Measurements from ENCODE around the gene R3HCC1L.
"Not testable (repeated sequence)": the region's sequence is repeated elsewhere in the genome, so short reads cannot be mapped to it uniquely, and the experiment has no call there.

R3HCC1L gene

DNA sequence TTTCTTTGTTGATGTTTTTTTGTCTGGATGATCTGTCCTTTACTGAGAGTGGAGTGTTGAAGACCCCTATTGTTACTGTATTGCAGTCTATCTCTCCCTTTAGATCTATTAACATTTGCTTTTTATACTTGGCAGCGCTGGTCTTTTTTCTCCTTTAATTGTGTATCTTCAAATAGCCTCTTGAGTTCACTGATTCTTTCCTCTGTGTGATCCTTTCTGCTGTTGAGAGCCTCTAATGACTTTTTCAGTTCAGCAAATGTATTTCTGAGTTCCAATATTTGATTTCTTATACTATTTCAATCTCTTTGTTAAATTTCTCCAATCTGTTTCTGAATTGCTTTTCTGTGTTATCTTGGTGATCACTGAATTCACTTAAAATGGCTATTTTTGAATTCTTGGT is 15.4 kb downstream of the R3HCC1L start:
- Histone ChIP-seq H3K9me2 (replicated peaks; ENCODE audit: low read depth, low read length) (no peaks in the 10 kb centered on the region), H3K27me3 (ENCODE audit: insufficient read depth, low read length, poor library complexity, severe bottlenecking) (no peaks in the 10 kb centered on the region), H3K4me2 (ENCODE audit: low read depth, low read length, poor library complexity, severe bottlenecking) (no peak overlapping the region), H4K20me1 (ENCODE audit: insufficient read depth, low read length, poor library complexity, severe bottlenecking) (peaks cover 10% of the 10 kb centered on the region), H3F3A (ENCODE audit: low read depth) (no peaks in the 10 kb centered on the region), H3K4me1 (ENCODE audit: insufficient read depth, low read length, poor library complexity, severe bottlenecking) (no peaks in the 10 kb centered on the region), H3K79me2 (ENCODE audit: insufficient read depth, low read length) (peaks cover 82% of the 10 kb centered on the region), H3K36me3 (ENCODE audit: insufficient read depth, low read length) (peaks cover 8% of the 10 kb centered on the region; the same call in 1 of the 2 replicates), H3K4me3 (ENCODE audit: low read length, poor library complexity, severe bottlenecking) (no peak overlapping the region), H3K9me3 (ENCODE audit: insufficient read depth, low read depth, low read length) (peaks cover 13% of the 10 kb centered on the region), H2AFZ (ENCODE audit: low read length) (no peak overlapping the region), H3K9ac (ENCODE audit: low read depth, low read length, poor library complexity, severe bottlenecking) (no peak overlapping the region)
- TF ChIP-seq, protein P1, sequence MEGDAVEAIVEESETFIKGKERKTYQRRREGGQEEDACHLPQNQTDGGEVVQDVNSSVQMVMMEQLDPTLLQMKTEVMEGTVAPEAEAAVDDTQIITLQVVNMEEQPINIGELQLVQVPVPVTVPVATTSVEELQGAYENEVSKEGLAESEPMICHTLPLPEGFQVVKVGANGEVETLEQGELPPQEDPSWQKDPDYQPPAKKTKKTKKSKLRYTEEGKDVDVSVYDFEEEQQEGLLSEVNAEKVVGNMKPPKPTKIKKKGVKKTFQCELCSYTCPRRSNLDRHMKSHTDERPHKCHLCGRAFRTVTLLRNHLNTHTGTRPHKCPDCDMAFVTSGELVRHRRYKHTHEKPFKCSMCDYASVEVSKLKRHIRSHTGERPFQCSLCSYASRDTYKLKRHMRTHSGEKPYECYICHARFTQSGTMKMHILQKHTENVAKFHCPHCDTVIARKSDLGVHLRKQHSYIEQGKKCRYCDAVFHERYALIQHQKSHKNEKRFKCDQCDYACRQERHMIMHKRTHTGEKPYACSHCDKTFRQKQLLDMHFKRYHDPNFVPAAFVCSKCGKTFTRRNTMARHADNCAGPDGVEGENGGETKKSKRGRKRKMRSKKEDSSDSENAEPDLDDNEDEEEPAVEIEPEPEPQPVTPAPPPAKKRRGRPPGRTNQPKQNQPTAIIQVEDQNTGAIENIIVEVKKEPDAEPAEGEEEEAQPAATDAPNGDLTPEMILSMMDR (conservative IDR thresholded peaks at IDR 0.05; ENCODE audit: low read length): no peak
- no peak for TF ChIP-seq EZH2phosphoT487 (IDR thresholded peaks at IDR 0.05; ENCODE audit: borderline replicate concordance)

DNA sequence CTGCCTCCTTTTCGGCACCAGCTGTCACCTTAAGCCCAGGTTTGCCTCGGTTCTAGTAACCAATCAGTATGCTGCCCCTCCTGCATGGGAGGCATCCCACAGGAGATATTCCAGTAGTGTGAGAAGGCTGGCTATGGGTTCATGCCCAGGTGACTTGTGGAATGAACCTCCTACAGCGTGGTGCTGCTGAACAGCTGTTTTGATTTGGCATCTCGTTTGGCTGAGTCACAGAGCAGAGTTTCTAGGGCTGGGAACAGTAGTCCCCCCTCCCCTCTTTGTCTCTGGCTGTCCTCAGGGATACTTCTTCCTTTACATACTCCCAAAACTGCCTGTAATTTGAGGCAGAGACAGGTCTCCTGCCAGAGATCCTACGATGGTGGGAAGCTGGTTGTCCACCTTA is 16.1 kb downstream of the R3HCC1L start:
- TF ChIP-seq, protein P1 (conservative IDR thresholded peaks at IDR 0.05; ENCODE audit: low read length): no peak
- no peak for TF ChIP-seq EZH2phosphoT487 (IDR thresholded peaks at IDR 0.05; ENCODE audit: borderline replicate concordance)
- no peak overlapping the region for H2AFZ ChIP-seq (ENCODE audit: low read length)
- H3K79me2 ChIP-seq (ENCODE audit: insufficient read depth, low read length): peaks cover 79% of the 10 kb centered on the region
- H3K4me1 ChIP-seq (ENCODE audit: insufficient read depth, low read length, poor library complexity, severe bottlenecking): no peaks in the 10 kb centered on the region
- H3F3A ChIP-seq (ENCODE audit: low read depth): no peaks in the 10 kb centered on the region
- peaks cover 8% of the 10 kb centered on the region; the same call in 1 of the 2 replicates for H3K36me3 ChIP-seq (ENCODE audit: insufficient read depth, low read length)
- peaks cover 10% of the 10 kb centered on the region for H4K20me1 ChIP-seq (ENCODE audit: insufficient read depth, low read length, poor library complexity, severe bottlenecking)
- no peak overlapping the region for H3K4me2 ChIP-seq (ENCODE audit: low read depth, low read length, poor library complexity, severe bottlenecking)
- H3K9me3 ChIP-seq (ENCODE audit: insufficient read depth, low read depth, low read length): peaks cover 13% of the 10 kb centered on the region
- no peaks in the 10 kb centered on the region for H3K9me2 ChIP-seq (replicated peaks; ENCODE audit: low read depth, low read length)
- H3K4me3 ChIP-seq (ENCODE audit: low read length, poor library complexity, severe bottlenecking): no peak overlapping the region
- no peaks in the 10 kb centered on the region for H3K27me3 ChIP-seq (ENCODE audit: insufficient read depth, low read length, poor library complexity, severe bottlenecking)
- H3K9ac ChIP-seq (ENCODE audit: low read depth, low read length, poor library complexity, severe bottlenecking): no peak overlapping the region

DNA sequence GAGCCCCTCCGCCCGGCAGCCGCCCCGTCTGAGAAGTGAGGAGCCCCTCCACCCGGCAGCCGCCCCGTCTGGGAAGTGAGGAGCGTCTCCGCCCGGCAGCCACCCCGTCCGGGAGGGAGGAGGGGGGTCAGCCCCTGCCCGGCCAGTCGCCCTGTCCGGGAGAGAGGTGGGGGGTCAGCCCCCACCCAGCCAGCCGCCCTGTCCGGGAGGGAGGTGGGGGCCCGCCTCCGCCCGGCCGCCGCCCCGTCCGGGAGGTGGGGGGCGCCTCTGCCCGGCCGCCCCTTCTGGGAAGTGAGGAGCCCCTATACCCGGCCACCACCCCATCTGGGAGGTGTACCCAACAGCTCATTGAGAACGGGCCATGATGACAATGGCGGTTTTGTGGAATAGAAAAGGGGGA is 18.3 kb downstream of the R3HCC1L start:
- H3K36me3 ChIP-seq (ENCODE audit: insufficient read depth, low read length): peaks cover 21% of the 10 kb centered on the region
- not testable (repeated sequence) for H3K4me1 ChIP-seq (ENCODE audit: insufficient read depth, low read length, poor library complexity, severe bottlenecking); H3K27me3 ChIP-seq (ENCODE audit: insufficient read depth, low read length, poor library complexity, severe bottlenecking); H3K9ac ChIP-seq (ENCODE audit: low read depth, low read length, poor library complexity, severe bottlenecking); H3K9me2 ChIP-seq (replicated peaks; ENCODE audit: low read depth, low read length); H2AFZ ChIP-seq (ENCODE audit: low read length); H3K4me2 ChIP-seq (ENCODE audit: low read depth, low read length, poor library complexity, severe bottlenecking); H3K4me3 ChIP-seq (ENCODE audit: low read length, poor library complexity, severe bottlenecking); H3F3A ChIP-seq (ENCODE audit: low read depth); H4K20me1 ChIP-seq (ENCODE audit: insufficient read depth, low read length, poor library complexity, severe bottlenecking)
- H3K79me2 ChIP-seq (ENCODE audit: insufficient read depth, low read length): peaks cover 63% of the 10 kb centered on the region
- peaks cover 13% of the 10 kb centered on the region for H3K9me3 ChIP-seq (ENCODE audit: insufficient read depth, low read depth, low read length)

DNA sequence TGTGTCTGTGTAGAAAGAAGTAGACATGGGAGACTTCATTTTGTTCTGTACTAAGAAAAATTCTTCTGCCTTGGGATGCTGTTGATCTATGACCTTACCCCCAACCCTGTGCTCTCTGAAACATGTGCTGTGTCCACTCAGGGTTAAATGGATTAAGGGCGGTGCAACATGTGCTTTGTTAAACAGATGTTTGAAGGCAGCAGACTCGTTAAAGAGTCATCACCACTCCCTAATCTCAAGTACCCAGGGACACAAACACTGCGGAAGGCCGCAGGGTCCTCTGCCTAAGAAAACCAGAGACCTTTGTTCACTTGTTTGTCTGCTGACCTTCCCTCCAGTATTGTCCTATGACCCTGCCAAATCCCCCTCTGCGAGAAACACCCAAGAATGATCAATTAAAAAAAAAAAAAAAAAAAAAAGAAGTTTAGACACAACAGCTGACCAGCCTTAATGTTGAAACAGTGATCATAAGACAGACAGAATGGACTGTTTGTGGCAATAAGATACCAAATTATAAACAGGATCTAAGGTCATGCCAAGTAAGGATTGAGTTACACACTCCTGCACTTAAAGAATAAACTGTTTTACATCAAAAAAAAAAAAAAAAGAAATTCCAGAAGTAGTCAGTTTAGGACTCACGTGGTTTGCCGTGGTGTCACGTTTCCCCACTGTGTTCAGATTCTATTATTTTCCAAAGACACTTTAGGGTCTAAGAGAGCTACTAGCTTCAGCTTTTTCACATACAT is 18.9 kb downstream of the R3HCC1L start:
- peaks cover 13% of the 10 kb centered on the region for H3K9me3 ChIP-seq (ENCODE audit: insufficient read depth, low read depth, low read length)
- H3K4me2 ChIP-seq (ENCODE audit: low read depth, low read length, poor library complexity, severe bottlenecking); H3K4me1 ChIP-seq (ENCODE audit: insufficient read depth, low read length, poor library complexity, severe bottlenecking); H3F3A ChIP-seq (ENCODE audit: low read depth); H3K9me2 ChIP-seq (replicated peaks; ENCODE audit: low read depth, low read length); H2AFZ ChIP-seq (ENCODE audit: low read length); H4K20me1 ChIP-seq (ENCODE audit: insufficient read depth, low read length, poor library complexity, severe bottlenecking); H3K9ac ChIP-seq (ENCODE audit: low read depth, low read length, poor library complexity, severe bottlenecking); H3K27me3 ChIP-seq (ENCODE audit: insufficient read depth, low read length, poor library complexity, severe bottlenecking); H3K4me3 ChIP-seq (ENCODE audit: low read length, poor library complexity, severe bottlenecking): not testable (repeated sequence)
- H3K36me3 ChIP-seq (ENCODE audit: insufficient read depth, low read length): peaks cover 26% of the 10 kb centered on the region
- H3K79me2 ChIP-seq (ENCODE audit: insufficient read depth, low read length): peaks cover 63% of the 10 kb centered on the region
